GM10266 (cell line): ENCODE measurements around the gene ZNF467.

Source experiments
- DNase-seq: peaks from one replicate; pipeline ENCODE4 v3.0.0; 2012; ENCODE audit errors: extremely low spot score
- TF ChIP-seq, protein P1 (sequence below): IDR thresholded peaks from 2 replicates; pipeline ENCODE4 v1.5.1; 2012; ENCODE audit warnings: mild to moderate bottlenecking, low read depth; ENCODE audit not compliant: control insufficient read depth, insufficient read depth; ENCODE audit errors: missing control alignments

The ZNF467 gene

DNA sequence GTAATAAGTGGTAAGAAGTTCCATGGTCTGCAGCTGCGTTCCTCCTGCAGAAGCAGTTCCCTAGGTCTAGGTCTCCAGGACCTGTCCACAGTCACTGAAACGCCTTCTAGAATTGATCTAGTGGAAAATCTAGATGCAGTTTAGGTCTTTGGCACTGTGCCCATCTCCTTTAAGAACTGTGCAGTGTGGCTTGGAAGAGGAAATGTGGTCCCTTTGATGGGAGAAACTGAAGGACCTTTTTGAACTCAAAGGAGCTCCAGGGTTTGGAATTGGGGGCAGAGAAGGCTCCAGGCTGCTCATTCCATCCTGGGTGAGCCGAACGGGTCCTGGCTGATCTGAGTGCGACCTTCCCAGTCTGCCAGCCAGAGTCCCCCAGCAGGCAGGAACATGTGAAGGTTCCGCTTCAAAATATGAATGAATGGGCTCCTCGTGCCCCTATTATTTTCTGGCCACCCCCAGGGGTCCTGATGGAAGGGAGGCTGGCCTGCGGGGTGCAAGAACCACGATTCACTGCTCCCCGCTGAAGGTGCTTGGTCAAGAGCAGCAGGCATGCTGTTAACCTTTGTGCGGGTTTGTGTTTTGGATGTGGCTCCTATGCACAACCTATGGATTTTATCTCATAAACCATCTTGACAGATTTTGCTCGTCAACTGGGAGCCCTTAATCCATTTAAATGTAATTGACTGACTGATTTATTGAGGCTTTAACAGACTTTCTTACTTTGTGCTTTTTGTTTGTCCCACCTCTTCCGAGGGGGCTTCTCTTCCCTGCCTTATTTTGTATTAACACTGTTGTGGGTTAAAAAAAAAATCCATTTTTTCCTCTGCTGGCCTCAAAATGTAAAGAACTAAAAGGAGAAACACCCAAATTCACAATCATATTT lies 36.7 kb downstream of the ZNF467 start:
- DNase-seq, result no peak
- TF ChIP-seq, protein P1, sequence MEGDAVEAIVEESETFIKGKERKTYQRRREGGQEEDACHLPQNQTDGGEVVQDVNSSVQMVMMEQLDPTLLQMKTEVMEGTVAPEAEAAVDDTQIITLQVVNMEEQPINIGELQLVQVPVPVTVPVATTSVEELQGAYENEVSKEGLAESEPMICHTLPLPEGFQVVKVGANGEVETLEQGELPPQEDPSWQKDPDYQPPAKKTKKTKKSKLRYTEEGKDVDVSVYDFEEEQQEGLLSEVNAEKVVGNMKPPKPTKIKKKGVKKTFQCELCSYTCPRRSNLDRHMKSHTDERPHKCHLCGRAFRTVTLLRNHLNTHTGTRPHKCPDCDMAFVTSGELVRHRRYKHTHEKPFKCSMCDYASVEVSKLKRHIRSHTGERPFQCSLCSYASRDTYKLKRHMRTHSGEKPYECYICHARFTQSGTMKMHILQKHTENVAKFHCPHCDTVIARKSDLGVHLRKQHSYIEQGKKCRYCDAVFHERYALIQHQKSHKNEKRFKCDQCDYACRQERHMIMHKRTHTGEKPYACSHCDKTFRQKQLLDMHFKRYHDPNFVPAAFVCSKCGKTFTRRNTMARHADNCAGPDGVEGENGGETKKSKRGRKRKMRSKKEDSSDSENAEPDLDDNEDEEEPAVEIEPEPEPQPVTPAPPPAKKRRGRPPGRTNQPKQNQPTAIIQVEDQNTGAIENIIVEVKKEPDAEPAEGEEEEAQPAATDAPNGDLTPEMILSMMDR, result no peak

DNA sequence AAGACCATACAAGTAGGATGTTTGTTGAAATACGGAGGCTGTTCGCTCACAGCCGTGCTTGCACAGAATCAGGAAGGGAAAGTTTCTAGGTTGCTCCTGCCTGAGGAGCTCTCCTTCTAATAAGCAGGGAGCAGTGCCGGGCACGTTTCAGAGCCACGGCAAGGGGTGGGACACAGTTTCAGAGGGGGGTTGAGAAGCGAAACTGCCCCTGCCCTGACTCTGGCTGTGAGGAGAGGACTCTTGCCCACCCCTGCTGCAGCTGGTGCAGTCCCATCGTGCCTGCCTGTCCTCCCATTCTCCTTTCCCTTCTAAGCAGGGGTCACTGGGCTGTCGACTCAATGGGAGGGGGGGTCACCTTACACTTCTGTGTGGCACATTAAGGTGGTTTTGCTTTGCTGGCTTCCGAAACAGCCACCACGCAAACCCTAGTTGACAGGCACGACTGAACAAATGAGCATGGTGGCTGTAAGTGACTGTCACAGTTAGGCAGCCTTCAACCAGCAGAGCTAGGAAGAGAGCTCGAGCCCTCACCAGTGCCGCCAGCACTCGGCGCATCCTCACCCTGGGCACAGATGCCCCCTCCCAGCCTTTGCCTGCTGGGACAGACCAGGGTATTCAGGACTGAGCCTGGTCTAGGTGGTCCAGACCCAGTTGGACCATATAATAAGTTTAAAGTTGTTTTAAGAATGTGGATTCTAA lies 37.5 kb downstream of the ZNF467 start:
- no peak for DNase-seq
- TF ChIP-seq, protein P1, result no peak

DNA sequence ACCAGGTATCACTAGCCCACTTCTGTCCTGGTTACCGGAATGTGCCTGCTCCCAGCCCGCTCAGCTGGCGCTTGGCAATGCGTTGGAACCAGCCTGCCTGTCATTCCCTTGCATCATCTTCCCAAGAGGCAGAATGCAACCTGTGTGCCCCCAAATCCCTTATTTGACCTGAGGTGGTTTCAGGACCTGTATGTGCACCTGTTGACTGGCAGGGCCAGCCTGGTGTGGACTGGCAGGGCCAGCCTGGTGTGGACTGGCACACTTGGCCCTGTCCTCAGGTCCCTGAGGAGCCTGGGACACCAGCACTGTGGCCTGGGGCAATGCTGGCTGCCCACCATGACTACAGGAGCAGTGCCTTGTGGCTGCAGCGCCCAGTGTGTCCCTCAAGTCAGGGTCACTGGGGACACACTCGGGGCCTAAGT lies 38.2 kb downstream of the ZNF467 start:
- DNase-seq, result no peak
- TF ChIP-seq, protein P1, result no peak

DNA sequence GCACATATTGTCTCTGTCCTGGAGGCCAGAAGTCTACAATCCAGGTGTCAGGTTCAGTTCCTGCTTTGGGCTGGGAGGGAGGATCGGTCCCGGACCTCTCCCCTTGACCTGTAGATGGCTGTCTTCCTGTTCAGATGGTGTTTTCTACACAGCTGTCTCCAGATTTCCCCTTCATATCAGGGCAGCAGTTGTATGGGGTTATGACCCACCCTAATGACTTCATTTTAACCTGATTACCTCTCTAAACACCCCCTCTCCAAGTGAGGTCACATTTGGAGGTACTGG lies 38.7 kb downstream of the ZNF467 start:
- DNase-seq, result no peak
- TF ChIP-seq, protein P1, result no peak

DNA sequence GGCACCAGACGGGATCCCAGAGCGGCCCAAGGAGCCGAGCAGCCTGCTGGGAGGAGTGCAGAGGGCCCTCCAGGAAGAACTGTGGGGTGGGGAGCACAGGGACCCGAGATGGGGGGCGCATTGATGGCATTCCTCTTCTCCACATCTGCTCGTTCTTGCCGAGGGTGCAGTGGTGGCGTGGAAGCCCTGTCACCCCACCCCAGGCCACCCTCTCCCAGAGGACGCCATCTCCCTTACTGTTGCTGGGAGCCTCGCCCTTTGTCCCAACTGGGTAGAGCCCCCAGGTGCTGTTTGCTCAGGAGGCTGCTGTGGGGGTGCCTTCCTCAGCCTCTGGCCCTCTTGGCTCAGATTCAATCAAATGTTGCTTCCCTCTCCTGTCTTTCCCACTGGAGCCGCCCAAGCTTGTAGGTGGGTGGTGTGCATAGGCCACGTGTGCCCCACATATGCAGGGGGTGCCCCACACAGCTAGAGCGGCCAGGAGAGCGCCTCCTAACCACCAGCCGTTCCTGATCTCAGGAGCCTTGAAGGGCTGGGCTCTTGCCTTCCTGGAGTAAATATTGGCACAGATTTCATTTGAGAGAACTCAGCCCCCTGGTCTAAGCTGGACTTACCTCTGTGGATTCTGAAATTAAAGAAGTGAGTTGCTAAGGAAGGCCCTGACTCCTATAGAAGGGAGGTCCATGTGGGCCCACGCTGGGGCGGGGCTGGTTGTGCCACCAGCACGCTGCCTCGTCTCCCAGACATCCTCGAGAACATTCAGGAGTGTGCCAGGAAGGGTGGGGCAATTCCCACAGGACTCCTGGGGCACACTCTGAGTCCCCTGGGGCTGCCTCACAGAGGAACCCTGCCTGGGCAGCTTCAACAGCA lies 39.2 kb downstream of the ZNF467 start:
- DNase-seq, result no peak

DNA sequence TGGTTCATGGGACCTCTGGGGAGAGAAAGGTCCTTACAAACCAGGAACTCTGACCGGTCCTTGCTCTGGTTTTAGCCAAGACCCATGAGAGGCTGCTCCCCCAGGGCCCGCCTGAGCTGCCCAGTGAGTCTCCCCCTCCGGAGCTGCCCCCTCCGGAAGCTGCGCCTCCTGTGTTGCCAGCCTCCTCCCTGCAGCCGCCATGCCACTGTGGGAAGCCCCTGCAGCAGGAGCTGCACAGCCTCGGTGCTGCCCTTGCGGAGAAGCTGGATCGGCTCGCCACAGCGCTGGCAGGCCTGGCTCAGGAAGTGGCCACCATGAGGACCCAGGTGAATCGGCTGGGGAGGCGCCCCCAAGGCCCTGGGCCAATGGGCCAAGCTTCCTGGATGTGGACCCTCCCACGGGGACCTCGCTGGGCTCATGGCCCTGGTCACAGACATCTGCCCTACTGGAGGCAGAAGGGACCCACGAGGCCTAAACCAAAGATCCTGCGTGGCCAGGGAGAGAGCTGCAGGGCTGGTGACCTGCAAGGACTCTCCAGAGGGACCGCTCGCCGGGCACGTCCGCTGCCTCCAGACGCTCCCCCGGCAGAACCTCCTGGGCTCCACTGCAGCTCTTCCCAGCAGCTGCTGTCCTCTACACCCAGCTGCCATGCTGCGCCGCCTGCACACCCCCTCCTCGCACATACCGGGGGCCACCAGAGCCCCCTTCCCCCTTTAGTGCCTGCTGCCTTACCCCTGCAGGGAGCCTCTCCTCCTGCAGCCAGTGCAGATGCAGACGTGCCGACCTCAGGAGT lies 40.1 kb downstream of the ZNF467 start:
- no peak for DNase-seq
- TF ChIP-seq, protein P1, result no peak

More for the DNA sequence above, 39.2 kb downstream of the ZNF467 start:
- TF ChIP-seq, protein P1, result no peak
